HG03066 (cell line): ENCODE measurements around the gene SYT11.

Source experiments
- ATAC-seq: cut with Tn5 transposase; IDR thresholded peaks from one replicate; pipeline ENCODE4 v1.9.1; 2021; ENCODE audit warnings: low read depth; ENCODE audit not compliant: unreplicated experiment

The SYT11 gene

GRCh38 chr1:155933591-155934096 lies 74.3 kb downstream of the SYT11 start:
- no peak for ATAC-seq

GRCh38 chr1:155934097-155934935 lies 74.9 kb downstream of the SYT11 start, which contains the start of gene KHDC4:
KHDC4 (minus strand) TSS chr1:155934413; CDS start chr1:155934373, 40 bp downstream.
- ATAC-seq, result peak; percentile 87
